GM12878 (cell line): ENCODE data around the gene PRDM16. TPM values are rescaled to one million over a fixed set of nuclear protein-coding genes. Genes with fewer than 3 reads are reported as not detected.

Experiments
- ATAC-seq: fragments of 200-7000 bp; cut with Tn5 transposase; 3 replicates; pipeline ENCODE4 v1.9.1; 2020; ENCODE audit warnings: mild to moderate bottlenecking, moderate library complexity
- BruUV-seq: library from RNA; stranded (reverse); fragments of 400-500 nt; replicated peaks from 2 replicates; lab custom pipeline; 2021; lab: Mats Ljungman, UMichigan
- CTCF ChIA-PET: fragments of 300-600 bp; sonication (Branson Sonifier 250); formaldehyde crosslinking; extraction: SDS; loops from one replicate; lab custom pipeline; 2021; ENCODE audit warnings: inconsistent platforms; lab: Yijun Ruan, JAX
- POLR2A ChIA-PET: fragments of 350-600 bp; formaldehyde crosslinking; extraction: SDS; loops from one replicate; lab custom pipeline; 2021; ENCODE audit warnings: inconsistent platforms; lab: Charles Lee
- RAD21 ChIA-PET: fragments of 300-600 bp; sonication (Branson Sonifier 250); formaldehyde crosslinking; loops from one replicate; lab custom pipeline; 2023; ENCODE audit warnings: antibody characterized with exemption; ENCODE audit not compliant: unreplicated experiment; lab: Charles Lee
- SMC1A ChIA-PET: fragments of 300-600 bp; sonication (Branson Sonifier 250); formaldehyde crosslinking; loops from one replicate; lab custom pipeline; 2023; ENCODE audit not compliant: unreplicated experiment, uncharacterized antibody; lab: Charles Lee
- DNase-seq: peaks from one replicate; pipeline ENCODE4 v3.0.0-alpha.2; 2011; ENCODE audit warnings: low read depth, low spot score
- FAIRE-seq: peaks from 3 replicates; lab custom pipeline; 2011; peaks lifted over from hg19 to GRCh38; lab: Jason Lieb, UNC
- H2AFZ ChIP-seq: 2 replicates; pipeline ENCODE4 v1.6.0; 2011; ENCODE audit warnings: low read depth, low read length, control low read depth; ENCODE audit not compliant: control insufficient read depth
- H3K27ac ChIP-seq: 2 replicates; pipeline ENCODE4 v1.5.1; 2011; ENCODE audit warnings: control low read depth; ENCODE audit not compliant: control insufficient read depth, insufficient read depth
- H3K27me3 ChIP-seq, 2 experiments: replicated peaks in 1 of 2; 2 replicates each; pipeline versions ENCODE4 v1.6.0 to v1.6.1; 2011; ENCODE audit warnings: low read length in 1 of 2; ENCODE audit not compliant: control insufficient read depth in 2 of 2, insufficient read depth in 2 of 2
- H3K36me3 ChIP-seq, 2 experiments: 2 replicates each; pipeline ENCODE4 v1.5.1; 2011; ENCODE audit warnings: low read length in 1 of 2; ENCODE audit not compliant: control insufficient read depth in 2 of 2, insufficient read depth in 2 of 2
- H3K4me1 ChIP-seq: 2 replicates; pipeline ENCODE4 v1.6.1; 2011; ENCODE audit warnings: mild to moderate bottlenecking, low read length, moderate library complexity, mixed read lengths; ENCODE audit not compliant: control insufficient read depth, insufficient read depth
- H3K4me2 ChIP-seq: 2 replicates; pipeline ENCODE4 v1.6.0; 2011; ENCODE audit warnings: control low read depth; ENCODE audit not compliant: control insufficient read depth, insufficient read depth
- H3K4me3 ChIP-seq: fragments of 200-600 bp; sonication (generic); 2 replicates; pipeline ENCODE4 v1.5.1; 2016
- H3K79me2 ChIP-seq: 2 replicates; pipeline ENCODE4 v1.6.0; 2011; ENCODE audit warnings: low read length; ENCODE audit not compliant: control insufficient read depth, insufficient read depth
- H3K9ac ChIP-seq: 2 replicates; pipeline ENCODE4 v1.8.0; 2011; ENCODE audit warnings: low read length, control low read depth, mixed read lengths; ENCODE audit not compliant: control insufficient read depth, insufficient read depth
- H3K9me3 ChIP-seq: replicated peaks from 3 replicates; pipeline ENCODE4 v1.5.1; 2011; ENCODE audit warnings: mild to moderate bottlenecking, low read length; ENCODE audit not compliant: control insufficient read depth, insufficient read depth
- H4K20me1 ChIP-seq: 2 replicates; pipeline ENCODE4 v1.6.0; 2011; ENCODE audit not compliant: control insufficient read depth, insufficient read depth
- CBFB ChIP-seq: IDR thresholded peaks from 2 replicates; pipeline ENCODE4 v1.6.1; 2016; ENCODE audit warnings: antibody characterized with exemption, low read depth
- ETV6 ChIP-seq, 2 experiments: fragments of 450-650 bp in 1 of 2; IDR thresholded peaks in 1 of 2; conservative IDR thresholded peaks in 1 of 2; 2 replicates each; pipeline ENCODE4 v1.6.1; 2014; ENCODE audit warnings: antibody characterized with exemption in 1 of 2, borderline replicate concordance in 1 of 2, low read depth in 1 of 2, mild to moderate bottlenecking in 1 of 2, moderate library complexity in 1 of 2
- MTA2 ChIP-seq: fragments of 450-650 bp; IDR thresholded peaks from 2 replicates; pipeline ENCODE4 v1.6.1; 2016; ENCODE audit warnings: low read depth, mild to moderate bottlenecking, moderate library complexity
- POLR2A ChIP-seq: IDR thresholded peaks from 2 replicates; pipeline ENCODE4 v1.6.1; 2011; ENCODE audit warnings: low read depth, mild to moderate bottlenecking, low read length
- RBBP5 ChIP-seq: fragments of 200-600 bp; sonication (generic); conservative IDR thresholded peaks from 2 replicates; pipeline ENCODE4 v1.6.1; 2016
- SIN3A ChIP-seq: IDR thresholded peaks from 2 replicates; pipeline ENCODE4 v1.6.1; 2012; ENCODE audit warnings: low read depth, low read length, improper control_type of control experiment
- SMAD5 ChIP-seq: IDR thresholded peaks from 2 replicates; pipeline ENCODE4 v1.6.1; 2016; ENCODE audit warnings: antibody characterized with exemption, low read depth
- SPI1 ChIP-seq: IDR thresholded peaks from 2 replicates; pipeline ENCODE4 v1.6.1; 2011; ENCODE audit warnings: low read depth, mild to moderate bottlenecking, low read length, moderate library complexity, borderline replicate concordance; ENCODE audit not compliant: insufficient read depth
- ZNF207 ChIP-seq: fragments of 450-650 bp; IDR thresholded peaks from 2 replicates; pipeline ENCODE4 v1.6.1; 2014; ENCODE audit warnings: antibody characterized with exemption, mild to moderate bottlenecking, borderline replicate concordance
- WGBS: methylation state at CpG from one replicate; pipeline ENCODE4 v1.1.6; 2016; ENCODE audit warnings: low lambda C conversion rate; ENCODE audit not compliant: insufficient replicate concordance, insufficient coverage; ENCODE audit errors: missing lambda C conversion rate; 5-methylcytosine and 5-hydroxymethylcytosine counted together
- in situ Hi-C: fragments of 300-500 bp; cut with MboI; formaldehyde crosslinking; loops from 9 replicates; pipeline ENCODE4 v1.14.3; 2018; ENCODE audit warnings: mixed read lengths
- intact Hi-C: fragments of 100-400 bp; cut with micrococcal nuclease; formaldehyde crosslinking; loops from one replicate; pipeline ENCODE4 v1.14.2; 2022; ENCODE audit not compliant: unreplicated experiment
- polyA plus RNA-seq, 11 experiments: library from polyadenylated mRNA; depleted of rRNA in 4 of 11; unstranded in 6 of 11; stranded (reverse) in 5 of 11; fragments of >200 nt; fragmentation: Nextera tagmentation in 4 of 11; fragmentation: Illumina TruSeq in 1 of 11; extraction: Ambion mirVana in 4 of 11; extraction: Trizol in 1 of 11; gene quantifications; 1 replicate in 1 of 11; 2 replicates in 10 of 11; pipeline versions ENCODE4 v1.2.1 to v1.2.3, GENCODE V29; 2011 to 2016; ENCODE audit warnings: inconsistent platforms in 2 of 11, missing spikeins in 2 of 11, low read depth in 1 of 11
- total RNA-seq, 4 experiments: library from RNA; depleted of rRNA in 3 of 4; stranded (reverse); fragments of >200 nt in 3 of 4; fragmentation: Illumina TruSeq in 1 of 4; extraction: Trizol in 1 of 4; gene quantifications; 2 replicates each; pipeline versions ENCODE4 v1.2.1 to v1.2.3, GENCODE V29; 2013 to 2021
- TF ChIP-seq, protein P1 (sequence below): fragments of 450-650 bp; formaldehyde crosslinking; IDR thresholded peaks from 2 replicates; pipeline ENCODE4 v1.4.0; 2020; ENCODE audit warnings: mild to moderate bottlenecking, moderate library complexity
- TF ChIP-seq, protein P2 (sequence below): IDR thresholded peaks from 2 replicates; pipeline ENCODE4 v1.6.1; 2011; ENCODE audit warnings: low read depth, mild to moderate bottlenecking, low read length, moderate library complexity, borderline replicate concordance; ENCODE audit errors: extremely low read depth

Gene PRDM16
- total and polyA plus RNA-seq, 10 of the 15 experiments (the other 5 are each of a cell fraction or from before 2014, with no cell fraction given): 0.03 TPM; not detected in 9

DNA sequence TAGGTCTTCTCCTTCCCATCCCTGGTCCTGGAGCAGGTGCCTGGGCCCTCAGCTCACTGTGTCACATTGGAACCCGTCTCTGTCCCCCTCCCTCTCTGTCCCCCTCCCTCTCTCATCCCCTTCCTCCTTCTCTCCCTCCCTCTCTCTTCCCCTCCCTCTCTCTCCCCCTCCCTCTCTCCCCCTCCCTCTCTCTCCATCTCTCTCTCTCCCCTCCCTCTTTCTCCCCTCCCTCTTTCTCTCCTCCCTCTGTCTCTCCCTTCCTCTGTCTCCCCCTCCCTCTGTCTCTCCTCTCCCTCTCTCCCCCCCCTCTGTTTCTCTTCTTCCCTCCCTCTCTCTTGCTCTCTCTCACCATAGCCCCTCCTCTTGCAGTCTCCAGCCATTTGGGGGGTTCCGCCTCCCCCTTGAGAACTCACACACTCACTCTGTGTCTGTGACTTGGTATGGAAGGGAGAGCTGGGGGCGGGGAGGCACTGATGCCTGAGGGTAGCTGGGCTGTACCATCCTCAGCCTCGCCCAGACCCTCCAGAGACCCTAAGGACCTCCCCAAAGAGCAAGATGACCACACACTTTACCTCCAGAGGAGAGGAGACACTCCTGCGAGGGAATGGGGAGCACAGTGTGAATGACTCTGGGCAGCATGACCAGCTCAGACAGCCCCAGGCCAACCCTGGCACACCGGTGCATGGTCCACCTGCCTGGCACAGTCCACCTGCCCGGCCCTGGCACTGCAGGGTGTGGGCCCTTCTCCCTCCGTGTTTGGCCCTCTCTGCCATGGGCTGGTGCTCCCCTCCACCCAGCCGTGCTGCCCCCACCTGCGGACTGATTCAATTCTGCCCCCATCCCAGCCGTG, 282.7 kb downstream of the PRDM16 start:
- TF ChIP-seq SPI1 (no peak), SMAD5 (no peak), POLR2A (no peak), ZNF207 (no peak), ETV6 (conservative IDR thresholded peaks at IDR 0.05 in 1 of 2, IDR thresholded peaks at IDR 0.05 in 1 of 2; ENCODE audit: borderline replicate concordance in 1 of 2, low read depth in 1 of 2) (no peak), RBBP5 (no peak)
- in situ Hi-C loops: no loop called here
- H3K36me3 ChIP-seq: no peaks in the 10 kb centered on the region
- SMC1A ChIA-PET: no interaction called here
- intact Hi-C loops: no loop called here
- H3K79me2 ChIP-seq: no peaks in the 10 kb centered on the region
- DNase-seq (no peak), FAIRE-seq (no peak), ATAC-seq (no peak)
- H3K9me3 ChIP-seq: no peaks in the 10 kb centered on the region; the same call in 2 of the 3 replicates
- H3K9ac ChIP-seq: no peak overlapping the region
- no peak overlapping the region for H3K4me3 ChIP-seq
- no peak overlapping the region for H3K27ac ChIP-seq
- no peaks in the 10 kb centered on the region for H3K27me3 ChIP-seq
- no TSS peak for BruUV-seq
- POLR2A ChIA-PET: no interaction called here
- H2AFZ ChIP-seq: no peak overlapping the region
- H3K4me1 ChIP-seq: no peaks in the 10 kb centered on the region
- CTCF ChIA-PET: no interaction called here
- no peak overlapping the region for H3K4me2 ChIP-seq
- RAD21 ChIA-PET: no interaction called here
- no peaks in the 10 kb centered on the region for H4K20me1 ChIP-seq
- WGBS: 24% methylated on average over 8 of the region's 11 CpGs

DNA sequence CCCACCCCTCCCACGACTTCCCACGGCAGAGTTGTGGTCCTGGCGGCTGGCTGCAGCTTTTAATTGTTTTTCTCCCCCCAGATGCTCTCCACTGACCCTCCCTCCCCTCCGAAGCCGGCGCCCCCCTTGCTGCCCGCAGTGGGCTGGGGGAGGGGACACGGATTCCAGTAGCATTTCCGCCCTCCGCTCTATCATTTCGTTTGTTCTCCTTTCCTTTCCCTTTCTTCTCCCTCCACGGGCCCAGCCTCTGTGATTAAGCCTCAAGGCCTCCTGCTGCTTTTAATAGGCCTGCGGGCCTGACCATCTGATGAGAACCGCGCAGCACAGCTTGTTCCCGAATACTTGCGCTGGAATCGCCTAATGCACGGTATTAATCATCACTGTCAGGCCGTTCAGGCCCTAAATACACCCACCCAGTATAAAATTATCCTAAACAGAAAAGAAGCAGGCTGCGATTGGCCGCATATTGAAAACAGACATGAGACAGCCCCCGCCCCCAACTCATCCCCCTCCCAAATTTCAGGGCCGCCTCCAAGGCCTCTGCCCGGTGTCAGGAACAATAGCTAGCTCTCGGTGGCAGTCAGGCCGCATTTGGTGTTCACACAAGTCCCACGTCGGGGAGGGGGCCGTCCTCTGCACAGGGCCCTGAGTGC, 283.4 kb downstream of the PRDM16 start:
- H3K9ac ChIP-seq: no peak overlapping the region
- H2AFZ ChIP-seq: no peak overlapping the region
- no peak overlapping the region for H3K27ac ChIP-seq
- no peaks in the 10 kb centered on the region for H3K36me3 ChIP-seq
- in situ Hi-C loops (no loop called here), intact Hi-C loops (no loop called here)
- no TSS peak for BruUV-seq
- H3K9me3 ChIP-seq: no peaks in the 10 kb centered on the region
- no peak overlapping the region for H3K4me3 ChIP-seq
- no peaks in the 10 kb centered on the region for H4K20me1 ChIP-seq
- WGBS: 40% methylated on average over 18 of the region's 30 CpGs
- no peaks in the 10 kb centered on the region for H3K27me3 ChIP-seq
- ATAC-seq (no peak), FAIRE-seq (no peak), DNase-seq (no peak)
- ChIA-PET POLR2A (no interaction called here), SMC1A (no interaction called here), RAD21 (no interaction called here), CTCF (no interaction called here)
- no peaks in the 10 kb centered on the region for H3K4me1 ChIP-seq
- H3K79me2 ChIP-seq: no peaks in the 10 kb centered on the region
- H3K4me2 ChIP-seq: no peak overlapping the region
- TF ChIP-seq, protein P1, sequence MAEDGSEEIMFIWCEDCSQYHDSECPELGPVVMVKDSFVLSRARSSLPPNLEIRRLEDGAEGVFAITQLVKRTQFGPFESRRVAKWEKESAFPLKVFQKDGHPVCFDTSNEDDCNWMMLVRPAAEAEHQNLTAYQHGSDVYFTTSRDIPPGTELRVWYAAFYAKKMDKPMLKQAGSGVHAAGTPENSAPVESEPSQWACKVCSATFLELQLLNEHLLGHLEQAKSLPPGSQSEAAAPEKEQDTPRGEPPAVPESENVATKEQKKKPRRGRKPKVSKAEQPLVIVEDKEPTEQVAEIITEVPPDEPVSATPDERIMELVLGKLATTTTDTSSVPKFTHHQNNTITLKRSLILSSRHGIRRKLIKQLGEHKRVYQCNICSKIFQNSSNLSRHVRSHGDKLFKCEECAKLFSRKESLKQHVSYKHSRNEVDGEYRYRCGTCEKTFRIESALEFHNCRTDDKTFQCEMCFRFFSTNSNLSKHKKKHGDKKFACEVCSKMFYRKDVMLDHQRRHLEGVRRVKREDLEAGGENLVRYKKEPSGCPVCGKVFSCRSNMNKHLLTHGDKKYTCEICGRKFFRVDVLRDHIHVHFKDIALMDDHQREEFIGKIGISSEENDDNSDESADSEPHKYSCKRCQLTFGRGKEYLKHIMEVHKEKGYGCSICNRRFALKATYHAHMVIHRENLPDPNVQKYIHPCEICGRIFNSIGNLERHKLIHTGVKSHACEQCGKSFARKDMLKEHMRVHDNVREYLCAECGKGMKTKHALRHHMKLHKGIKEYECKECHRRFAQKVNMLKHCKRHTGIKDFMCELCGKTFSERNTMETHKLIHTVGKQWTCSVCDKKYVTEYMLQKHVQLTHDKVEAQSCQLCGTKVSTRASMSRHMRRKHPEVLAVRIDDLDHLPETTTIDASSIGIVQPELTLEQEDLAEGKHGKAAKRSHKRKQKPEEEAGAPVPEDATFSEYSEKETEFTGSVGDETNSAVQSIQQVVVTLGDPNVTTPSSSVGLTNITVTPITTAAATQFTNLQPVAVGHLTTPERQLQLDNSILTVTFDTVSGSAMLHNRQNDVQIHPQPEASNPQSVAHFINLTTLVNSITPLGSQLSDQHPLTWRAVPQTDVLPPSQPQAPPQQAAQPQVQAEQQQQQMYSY: no peak
- TF ChIP-seq, protein P2, sequence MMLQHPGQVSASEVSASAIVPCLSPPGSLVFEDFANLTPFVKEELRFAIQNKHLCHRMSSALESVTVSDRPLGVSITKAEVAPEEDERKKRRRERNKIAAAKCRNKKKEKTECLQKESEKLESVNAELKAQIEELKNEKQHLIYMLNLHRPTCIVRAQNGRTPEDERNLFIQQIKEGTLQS: no peak
- TF ChIP-seq CBFB: no peak
- TF ChIP-seq SIN3A: no peak
- TF ChIP-seq MTA2: no peak
